Measurements from ENCODE around the gene TST. TPM values are rescaled to one million over a fixed set of nuclear protein-coding genes. Genes with fewer than 3 reads are reported as not detected.

Gene TST
- total and polyA plus RNA-seq, 2 of the 8 experiments (the other 6 are each of a cell fraction or from before 2014, with no cell fraction given) = 22.6 to 61.6 TPM

GRCh38 chr22:37065180-37065579 lies 45.9 kb upstream of the TST start:
- no peak overlapping the region for H2BK5ac ChIP-seq (ENCODE audit: low read depth, low read length)
- H3K4me3 ChIP-seq (ENCODE audit: extremely low read depth in 1 of 4, insufficient read depth in 2 of 4, low read depth in 3 of 4, low read length in 4 of 4) = no peak overlapping the region
- 81% methylated on average over 2 of the region's 3 CpGs; no CpG with 5 or more reads in 1 of the 2 experiments for WGBS, 2 experiments (ENCODE audit: extremely low coverage in 1 of 2, insufficient coverage in 1 of 2, insufficient read length in 1 of 2, insufficient replicate concordance in 2 of 2, low coverage in 1 of 2, low lambda C conversion rate in 2 of 2, missing lambda C conversion rate in 1 of 2)
- H3K9ac ChIP-seq (replicated peaks in 1 of 4; ENCODE audit: extremely low read depth in 1 of 4, low read depth in 3 of 4, low read length in 3 of 4) = no peak overlapping the region
- H2BK15ac ChIP-seq (ENCODE audit: low read length) = no peak overlapping the region
- FAIRE-seq (no peak), DNase-seq (ENCODE audit: low read depth in 1 of 2, low spot score in 2 of 2) (no peak)
- H3K27me3 ChIP-seq (replicated peaks in 1 of 4; ENCODE audit: control insufficient read depth in 3 of 4, extremely low read depth in 1 of 4, insufficient read depth in 3 of 4, low read length in 3 of 4) = peaks cover 8 to 45% (median 39%) of the 10 kb centered on the region in 4 experiments
- H3K36me3 ChIP-seq (ENCODE audit: control insufficient read depth in 2 of 4, insufficient read depth in 4 of 4, low read length in 3 of 4) = peaks cover 0 to 2% (median 0%) of the 10 kb centered on the region in 4 experiments; a peak in 2 of 8 replicates
- no peak overlapping the region for H2BK12ac ChIP-seq (ENCODE audit: low read depth, low read length)
- H3K9me3 ChIP-seq (ENCODE audit: insufficient read depth in 2 of 2, low read depth in 1 of 2, low read length in 1 of 2) = no peaks in the 10 kb centered on the region
- H3K56ac ChIP-seq (replicated peaks; ENCODE audit: insufficient read length, low read depth, low read length) = no peak overlapping the region
- H4K5ac ChIP-seq (ENCODE audit: insufficient read length, low read depth, low read length) = no peak overlapping the region
- no peak overlapping the region for H2AK5ac ChIP-seq (ENCODE audit: low read depth, low read length)
- H3K18ac ChIP-seq (ENCODE audit: extremely low read depth, low read length) = no peak overlapping the region
- ChIA-PET POLR2A (ENCODE audit: partially characterized antibody) (interaction anchor here (1.4 to 1.6 kb wide), 2 partner anchors 19 to 36 kb away, joined by 3 read pairs; no protein-coding TSS in a partner anchor), CTCF (ENCODE audit: partially characterized antibody) (interaction anchor here (0.9 to 1.1 kb wide), 5 partner anchors 19 to 136 kb away, joined by 3 to 6 read pairs (median 3); no protein-coding TSS in a partner anchor)
- H2BK120ac ChIP-seq (replicated peaks; ENCODE audit: low read depth, low read length) = no peak overlapping the region
- H4K20me1 ChIP-seq (replicated peaks in 1 of 2; ENCODE audit: control insufficient read depth in 1 of 2, insufficient read depth in 2 of 2, low read length in 2 of 2) = peaks cover 0 to 6% of the 10 kb centered on the region in 2 experiments
- H3K23ac ChIP-seq (ENCODE audit: insufficient read length) = no peak overlapping the region
- H3K27ac ChIP-seq (ENCODE audit: low read depth, low read length) = no peak overlapping the region
- H3K23me2 ChIP-seq (ENCODE audit: low read depth, low read length) = peaks cover 3% of the 10 kb centered on the region; the same call in 1 of the 2 replicates
- no peak overlapping the region for H3K4ac ChIP-seq (replicated peaks; ENCODE audit: insufficient read length, low read depth, low read length)
- no peaks in the 10 kb centered on the region for H3K79me2 ChIP-seq (ENCODE audit: control insufficient read depth in 1 of 2, insufficient read depth in 2 of 2, low read length in 2 of 2)
- H2AFZ ChIP-seq (ENCODE audit: low read length) = no peak overlapping the region
- no peak overlapping the region for H4K91ac ChIP-seq (replicated peaks; ENCODE audit: insufficient read length, low read length)
- no peak overlapping the region for H2BK20ac ChIP-seq (ENCODE audit: low read length)
- no peak overlapping the region for H3K14ac ChIP-seq (ENCODE audit: insufficient read length)
- no peak overlapping the region for H4K8ac ChIP-seq (ENCODE audit: extremely low read depth, insufficient read depth, low read length)
- H3K4me2 ChIP-seq (ENCODE audit: insufficient read depth in 1 of 2, low read depth in 2 of 2, low read length in 2 of 2) = no peak overlapping the region
- peaks cover 3 to 27% (median 16%) of the 10 kb centered on the region in 4 experiments for H3K4me1 ChIP-seq (replicated peaks in 1 of 4; ENCODE audit: control insufficient read depth in 3 of 4, insufficient read depth in 4 of 4, low read length in 3 of 4)
- H3K79me1 ChIP-seq (ENCODE audit: low read depth, low read length) = no peaks in the 10 kb centered on the region
- no peak for TF ChIP-seq SAP30 (IDR thresholded peaks at IDR 0.05; ENCODE audit: insufficient read depth, insufficient replicate concordance, low read length)
- TF ChIP-seq TBP (IDR thresholded peaks at IDR 0.05; ENCODE audit: low read depth, low read length) = no peak

All from H1 (cell line).